GM19328 (cell line): ENCODE measurements around the gene LPAR3.

Experiments used
- ATAC-seq: cut with Tn5 transposase; IDR thresholded peaks from one replicate; pipeline ENCODE4 v1.9.1; 2021; ENCODE audit warnings: mild to moderate bottlenecking, moderate library complexity; ENCODE audit not compliant: unreplicated experiment

Gene LPAR3

GRCh38 chr1:84859866-84860265 lies 33.1 kb downstream of the LPAR3 start:
- ATAC-seq: no peak

- ATAC-seq: no peak
Measured at GRCh38 chr1:84857906-84858305, 35.1 kb downstream of the LPAR3 start.

- ATAC-seq: no peak
Measured at GRCh38 chr1:84856726-84857270, 36.2 kb downstream of the LPAR3 start.

- ATAC-seq: no peak
Measured at GRCh38 chr1:84855691-84856630, 37.0 kb downstream of the LPAR3 start.

- no peak for ATAC-seq
Measured at GRCh38 chr1:84855168-84855567, 37.8 kb downstream of the LPAR3 start.

GRCh38 chr1:84853741-84854721 lies 39.0 kb downstream of the LPAR3 start:
- ATAC-seq: peak; percentile 97

GRCh38 chr1:84851839-84852238 lies 41.2 kb downstream of the LPAR3 start:
- no peak for ATAC-seq

GRCh38 chr1:84849357-84849975 lies 43.5 kb downstream of the LPAR3 start:
- no peak for ATAC-seq

- ATAC-seq: no peak
Measured at GRCh38 chr1:84847253-84848250, 45.5 kb downstream of the LPAR3 start.

GRCh38 chr1:84846387-84846786 lies 46.6 kb downstream of the LPAR3 start:
- ATAC-seq: no peak

GRCh38 chr1:84845357-84845756 lies 47.6 kb downstream of the LPAR3 start:
- ATAC-seq: no peak

GRCh38 chr1:84844094-84844493 lies 48.9 kb downstream of the LPAR3 start:
- no peak for ATAC-seq

- no peak for ATAC-seq
Measured at GRCh38 chr1:84842748-84843231, 50.2 kb downstream of the LPAR3 start.

GRCh38 chr1:84841971-84842370 lies 51.0 kb downstream of the LPAR3 start:
- ATAC-seq: no peak

- ATAC-seq: no peak
Measured at GRCh38 chr1:84840346-84840745, 52.7 kb downstream of the LPAR3 start.

GRCh38 chr1:84839544-84839943 lies 53.5 kb downstream of the LPAR3 start:
- ATAC-seq: no peak

- no peak for ATAC-seq
Measured at GRCh38 chr1:84836145-84836544, 56.9 kb downstream of the LPAR3 start.

- no peak for ATAC-seq
Measured at GRCh38 chr1:84835169-84835568, 57.8 kb downstream of the LPAR3 start.

GRCh38 chr1:84834419-84835064 lies 58.5 kb downstream of the LPAR3 start:
- ATAC-seq: no peak
